Ureter (tissue), 1 donor: ENCODE measurements around the gene LDLRAD4. TPM values are rescaled to one million over a fixed set of nuclear protein-coding genes. Genes with fewer than 3 reads are reported as not detected.
A peak's percentile ranks its signal among the peaks of the same experiment; 100 is the strongest.

Experiments used
- DNase-seq: peaks from one replicate; pipeline ENCODE4 v3.0.0-alpha.2; 2020; ENCODE audit warnings: low spot score
- total RNA-seq: library from RNA; stranded (reverse); gene quantifications from one replicate; pipeline ENCODE4 v1.2.4, GENCODE V29; 2023
- donor health status: DM: yes; HTN: yes; CAD: no.

LDLRAD4 gene
- total RNA-seq, 1 donor from 2014 or later = 39.7 TPM

- peak; percentile 34 for DNase-seq
Observed at GRCh38 chr18:13265008-13265910, 46.7 kb downstream of the LDLRAD4 start.

- peak; percentile 28 for DNase-seq
Observed at GRCh38 chr18:13265911-13266217, 47.3 kb downstream of the LDLRAD4 start.

DNA sequence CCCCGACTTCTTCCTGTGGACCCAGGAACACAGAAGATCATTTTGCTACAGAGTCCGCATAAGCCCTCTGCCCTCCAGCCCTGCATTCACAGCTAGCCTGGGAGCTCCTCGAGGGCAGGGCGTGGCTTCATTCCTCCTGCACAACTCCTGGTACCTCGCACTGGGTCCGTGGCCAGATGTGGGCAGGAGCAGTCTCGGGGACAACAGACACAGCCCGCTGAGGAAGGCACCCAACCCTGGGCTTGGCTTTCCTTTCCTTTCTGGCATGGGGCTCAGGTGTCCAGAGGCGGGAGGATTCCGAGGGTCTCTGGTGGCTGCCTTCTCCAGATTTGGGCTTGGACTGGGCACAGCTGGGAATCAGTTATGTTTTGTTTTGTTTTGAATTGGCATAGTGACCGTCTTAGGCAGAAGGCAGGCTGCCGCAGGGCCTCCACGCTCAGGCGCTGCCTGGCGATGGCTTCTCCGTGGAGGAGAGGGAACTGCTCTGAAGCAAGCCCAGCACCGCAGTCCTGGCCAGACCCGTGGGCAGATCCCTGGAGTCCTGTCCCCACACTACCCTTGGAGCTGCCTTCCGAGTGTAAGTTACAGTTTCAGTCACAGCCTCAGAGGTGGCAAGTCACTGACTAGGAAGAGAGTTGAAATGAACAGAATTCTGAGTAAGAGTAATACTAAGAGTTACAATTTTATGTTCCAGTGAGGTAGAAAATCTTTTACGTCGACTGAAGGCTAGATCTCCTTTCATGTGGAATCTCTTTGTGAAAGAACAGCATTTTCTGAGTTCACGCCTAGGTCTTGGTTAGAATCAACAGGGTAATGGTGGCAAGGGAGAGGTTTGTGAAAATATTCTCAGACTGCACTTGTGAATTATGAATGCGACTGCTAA, 47.9 kb downstream of the LDLRAD4 start:
- peak; percentile 43 for DNase-seq

- DNase-seq = peak; percentile 39
Observed at GRCh38 chr18:13267431-13267873, 48.9 kb downstream of the LDLRAD4 start.

DNA sequence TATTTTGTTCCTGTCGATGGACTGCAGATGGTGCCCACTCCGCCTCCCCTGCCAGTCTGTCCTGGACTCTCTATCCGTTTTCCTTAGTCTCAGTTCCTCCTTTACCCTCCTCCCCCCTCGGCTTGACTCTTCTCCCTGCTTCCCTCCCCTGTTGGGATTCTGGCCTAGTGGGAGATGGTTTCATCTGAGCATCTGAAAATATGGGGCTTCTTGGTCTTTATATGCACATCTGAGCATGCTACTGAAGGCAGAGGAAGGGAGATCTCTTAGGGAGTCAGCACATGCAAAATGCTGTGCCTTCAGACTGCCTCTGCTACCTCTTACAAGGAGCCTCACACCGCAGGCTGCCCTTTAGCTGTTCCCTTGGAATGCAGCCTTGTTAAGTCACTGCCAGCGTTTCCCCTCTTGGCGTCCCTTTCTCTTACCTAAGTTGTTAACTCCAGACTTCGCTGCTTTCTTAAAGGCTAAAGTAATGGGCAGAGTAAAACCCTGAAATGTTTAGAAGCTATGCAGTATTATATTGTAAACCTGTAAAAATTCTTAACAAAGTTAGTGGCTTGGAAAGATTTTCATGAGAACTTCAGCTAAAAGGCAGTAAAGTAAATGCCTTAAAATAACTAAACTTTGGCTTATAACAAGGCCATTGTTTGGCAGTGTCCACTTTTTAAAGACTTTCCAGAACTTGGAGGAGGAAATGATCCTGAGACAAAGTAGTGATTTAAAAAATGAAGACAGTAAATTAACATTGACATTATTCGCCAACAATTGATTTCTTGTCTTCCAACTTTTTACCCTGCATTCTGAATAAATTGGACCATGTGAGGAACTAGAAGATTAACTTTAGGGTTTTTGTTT, 49.8 kb downstream of the LDLRAD4 start:
- peak; percentile 44 for DNase-seq

DNA sequence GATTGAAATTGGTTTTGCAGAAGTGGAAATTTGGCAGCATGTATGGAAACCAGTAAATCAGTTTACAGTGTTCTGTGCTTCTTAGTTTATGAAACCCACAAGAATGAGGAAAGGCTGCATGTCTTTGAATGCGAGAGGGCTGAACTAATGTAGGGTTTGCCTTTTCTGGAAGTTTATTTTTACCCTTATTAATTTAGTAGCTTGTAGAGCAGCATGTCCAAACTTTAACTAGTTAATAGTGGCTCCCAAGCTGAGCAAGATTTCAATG, 50.4 kb downstream of the LDLRAD4 start:
- peak; percentile 15 for DNase-seq

DNA sequence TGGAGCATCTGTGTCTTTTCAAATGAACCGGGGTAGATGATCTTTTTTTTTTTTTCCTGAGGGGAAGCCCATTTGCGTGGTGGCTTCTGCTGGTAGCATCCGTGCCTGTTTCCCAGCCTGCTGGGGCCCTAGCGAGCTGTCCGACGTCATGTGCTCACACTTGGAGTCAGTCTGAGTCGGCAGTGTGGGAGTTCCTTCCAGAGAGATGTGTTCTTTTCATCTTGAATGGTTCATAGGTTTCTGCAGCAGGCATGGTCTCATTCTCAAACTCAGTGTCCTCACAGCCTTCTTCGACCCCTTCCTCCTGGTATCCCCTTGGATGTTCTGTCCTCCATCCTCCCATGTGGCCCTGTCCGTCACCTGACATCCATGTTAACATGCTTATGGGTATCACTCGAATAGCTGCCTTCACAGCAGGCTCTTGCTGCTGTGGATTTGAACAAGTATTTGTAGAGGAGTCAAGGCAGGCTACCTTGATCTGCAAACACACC, 51.0 kb downstream of the LDLRAD4 start:
- DNase-seq = peak; percentile 48

- DNase-seq = peak; percentile 6
Observed at GRCh38 chr18:13270279-13270855, 51.8 kb downstream of the LDLRAD4 start.

- peak; percentile 37 for DNase-seq
Observed at GRCh38 chr18:13271302-13271911, 52.8 kb downstream of the LDLRAD4 start.

- peak; percentile 40 for DNase-seq
Observed at GRCh38 chr18:13272416-13272815, 53.9 kb downstream of the LDLRAD4 start.

GRCh38 chr18:13273800-13274199, 55.2 kb downstream of the LDLRAD4 start:
- peak; percentile 29 for DNase-seq

- DNase-seq = no peak
Observed at GRCh38 chr18:13275075-13275474, 56.5 kb downstream of the LDLRAD4 start.

- DNase-seq = no peak
Observed at GRCh38 chr18:13276530-13277520, 58.3 kb downstream of the LDLRAD4 start.

DNA sequence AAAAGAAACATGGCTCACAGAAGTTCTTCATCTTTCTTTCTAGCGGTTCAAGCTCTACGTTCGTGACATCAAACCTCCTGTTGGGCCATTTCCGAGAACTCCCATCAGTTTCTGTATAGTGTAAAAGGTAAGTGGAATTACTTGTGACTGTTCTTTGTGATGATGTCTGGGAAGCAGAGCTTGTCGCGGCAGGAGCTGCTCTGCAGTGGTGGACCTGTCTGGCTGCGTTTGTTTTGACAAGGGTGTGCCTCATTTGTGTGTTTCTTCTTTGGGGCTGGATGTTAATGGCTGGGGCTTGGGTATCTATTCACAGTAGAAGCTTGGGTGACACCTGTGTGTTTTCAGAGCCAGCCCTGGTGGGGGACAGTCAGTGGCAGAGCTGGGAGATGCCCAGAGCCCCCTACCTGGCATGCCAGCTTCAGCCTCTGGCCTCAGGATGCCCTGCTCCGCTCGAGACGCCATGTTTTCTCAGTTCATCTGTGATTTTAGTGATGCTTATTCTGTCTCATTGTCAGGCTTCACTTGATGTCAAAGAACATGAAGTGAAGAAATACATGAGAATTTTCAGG, 59.6 kb downstream of the LDLRAD4 start:
- DNase-seq = no peak

GRCh38 chr18:13279181-13280069, 60.9 kb downstream of the LDLRAD4 start:
- no peak for DNase-seq

- no peak for DNase-seq
Observed at GRCh38 chr18:13280070-13280795, 61.7 kb downstream of the LDLRAD4 start.

DNA sequence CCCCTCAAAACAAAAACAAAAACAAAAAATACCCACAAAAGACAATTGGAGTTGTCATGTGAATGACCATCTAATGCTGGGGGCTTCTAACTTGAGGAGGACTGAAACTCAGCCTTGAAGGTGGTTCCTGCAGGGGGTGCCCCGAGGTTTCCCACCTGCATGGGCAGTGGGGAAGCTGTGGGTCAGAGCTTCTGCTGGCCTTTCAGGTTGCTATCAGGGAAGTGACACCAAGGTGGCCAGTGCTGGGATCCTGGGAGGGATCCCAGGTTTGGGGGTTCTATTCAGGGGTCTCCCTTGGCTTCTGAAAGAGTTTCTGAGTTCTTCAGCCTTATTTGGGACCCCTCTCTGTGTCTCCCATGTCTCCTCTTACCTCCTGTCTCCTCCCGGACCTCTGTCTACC, 62.8 kb downstream of the LDLRAD4 start:
- no peak for DNase-seq

- no peak for DNase-seq
Observed at GRCh38 chr18:13283746-13284145, 65.2 kb downstream of the LDLRAD4 start.
